ENCODE measurements around the gene GABRP. TPM values are rescaled to one million over a fixed set of nuclear protein-coding genes. Genes with fewer than 3 reads are reported as not detected.
"Not testable (repeated sequence)": the region's sequence is repeated elsewhere in the genome, so short reads cannot be mapped to it uniquely, and the experiment has no call there.

Gene GABRP
- total RNA-seq, 2 experiments from 2014 or later = not detected

- no peaks in the 10 kb centered on the region for H3K36me3 Mint-ChIP-seq
- H3K4me1 Mint-ChIP-seq (ENCODE audit: low read depth) = peaks cover 2% of the 10 kb centered on the region
- no peaks in the 10 kb centered on the region for H3K9me3 Mint-ChIP-seq
- H3K27ac Mint-ChIP-seq = no peak overlapping the region
- no peak overlapping the region for H3K4me3 Mint-ChIP-seq
- peaks cover 33% of the 10 kb centered on the region for H3K27me3 Mint-ChIP-seq
- intact Hi-C loops (cut with micrococcal nuclease) = no loop called here
- no peak for DNase-seq
- ChIA-PET CTCF (interaction anchor here (1.5 kb wide), 1 partner anchor 594 kb away, joined by 3 read pairs; no protein-coding TSS in a partner anchor), POLR2A (no interaction called here)
Measured at GRCh38 chr5:170747851-170748250, 35.7 kb upstream of the GABRP start.

- intact Hi-C loops (cut with micrococcal nuclease) = no loop called here
- H3K4me3 Mint-ChIP-seq = no peak overlapping the region
Measured at GRCh38 chr5:170748951-170749471, 34.5 kb upstream of the GABRP start.

GRCh38 chr5:170749911-170750431 lies 33.6 kb upstream of the GABRP start:
- no peaks in the 10 kb centered on the region for H3K36me3 Mint-ChIP-seq
- no peak overlapping the region for H3K27ac Mint-ChIP-seq
- ChIA-PET POLR2A (interaction anchor here (0.6 kb wide), 1 partner anchor 708 kb away, joined by 3 read pairs; no protein-coding TSS in a partner anchor), CTCF (no interaction called here)
- H3K9me3 Mint-ChIP-seq = no peaks in the 10 kb centered on the region
- H3K27me3 Mint-ChIP-seq = peaks cover 21% of the 10 kb centered on the region
- no peak overlapping the region for H3K4me3 Mint-ChIP-seq
- no peak for DNase-seq
- intact Hi-C loops (cut with micrococcal nuclease) = no loop called here
- no peaks in the 10 kb centered on the region for H3K4me1 Mint-ChIP-seq (ENCODE audit: low read depth)

More at GRCh38 chr5:170748951-170749471, 34.5 kb upstream of the GABRP start:
- peaks cover 24% of the 10 kb centered on the region for H3K27me3 Mint-ChIP-seq
- ChIA-PET CTCF (interaction anchor here (1.5 kb wide), 1 partner anchor 593 kb away, joined by 3 read pairs; no protein-coding TSS in a partner anchor), POLR2A (no interaction called here)
- H3K36me3 Mint-ChIP-seq = no peaks in the 10 kb centered on the region
- H3K4me1 Mint-ChIP-seq (ENCODE audit: low read depth) = peaks cover 2% of the 10 kb centered on the region
- no peak overlapping the region for H3K27ac Mint-ChIP-seq
- H3K9me3 Mint-ChIP-seq = no peaks in the 10 kb centered on the region
- DNase-seq = no peak

- CTCF ChIA-PET = no interaction called here
- Mint-ChIP-seq H3K27ac (no peak overlapping the region), H3K4me3 (no peak overlapping the region), H3K36me3 (no peaks in the 10 kb centered on the region), H3K4me1 (ENCODE audit: low read depth) (no peaks in the 10 kb centered on the region), H3K9me3 (no peaks in the 10 kb centered on the region), H3K27me3 (peaks cover 18% of the 10 kb centered on the region)
- DNase-seq = no peak
- POLR2A ChIA-PET = interaction anchor here (0.6 kb wide), 1 partner anchor 709 kb away, joined by 3 read pairs; no protein-coding TSS in a partner anchor
- intact Hi-C loops (cut with micrococcal nuclease) = no loop called here
Measured at GRCh38 chr5:170750791-170751190, 32.7 kb upstream of the GABRP start.

GRCh38 chr5:170751631-170752030 lies 31.9 kb upstream of the GABRP start:
- CTCF ChIA-PET = no interaction called here

GRCh38 chr5:170752257-170753215 lies 31.0 kb upstream of the GABRP start:
- Mint-ChIP-seq H3K27ac (no peak overlapping the region), H3K4me3 (no peak overlapping the region), H3K36me3 (no peaks in the 10 kb centered on the region), H3K27me3 (peaks cover 10% of the 10 kb centered on the region), H3K4me1 (ENCODE audit: low read depth) (no peaks in the 10 kb centered on the region), H3K9me3 (no peaks in the 10 kb centered on the region)
- ChIA-PET CTCF (no interaction called here), POLR2A (no interaction called here)
- intact Hi-C loops (cut with micrococcal nuclease) = no loop called here
- no peak for DNase-seq

More at GRCh38 chr5:170751631-170752030, 31.9 kb upstream of the GABRP start:
- Mint-ChIP-seq H3K27me3 (peaks cover 13% of the 10 kb centered on the region), H3K27ac (no peak overlapping the region), H3K9me3 (no peaks in the 10 kb centered on the region), H3K4me3 (no peak overlapping the region), H3K4me1 (ENCODE audit: low read depth) (no peaks in the 10 kb centered on the region), H3K36me3 (no peaks in the 10 kb centered on the region)
- DNase-seq = no peak
- POLR2A ChIA-PET = no interaction called here
- intact Hi-C loops (cut with micrococcal nuclease) = no loop called here

GRCh38 chr5:170753311-170753710 lies 30.2 kb upstream of the GABRP start:
- ChIA-PET POLR2A (no interaction called here), CTCF (no interaction called here)
- Mint-ChIP-seq H3K36me3 (no peaks in the 10 kb centered on the region), H3K9me3 (no peaks in the 10 kb centered on the region), H3K27ac (no peak overlapping the region), H3K4me1 (ENCODE audit: low read depth) (no peaks in the 10 kb centered on the region), H3K4me3 (no peak overlapping the region), H3K27me3 (peaks cover 7% of the 10 kb centered on the region)
- intact Hi-C loops (cut with micrococcal nuclease) = no loop called here
- DNase-seq = no peak

GRCh38 chr5:170754508-170754907 lies 29.0 kb upstream of the GABRP start:
- POLR2A ChIA-PET; H3K27ac Mint-ChIP-seq; H3K36me3 Mint-ChIP-seq; DNase-seq; CTCF ChIA-PET; H3K9me3 Mint-ChIP-seq; H3K4me3 Mint-ChIP-seq; intact Hi-C loops (cut with micrococcal nuclease); H3K4me1 Mint-ChIP-seq (ENCODE audit: low read depth); H3K27me3 Mint-ChIP-seq: not testable (repeated sequence)

GRCh38 chr5:170755679-170756456 lies 27.7 kb upstream of the GABRP start:
- POLR2A ChIA-PET = no interaction called here
- no peak overlapping the region for H3K27ac Mint-ChIP-seq
- intact Hi-C loops (cut with micrococcal nuclease) = no loop called here

GRCh38 chr5:170756691-170757090 lies 26.8 kb upstream of the GABRP start:
- Mint-ChIP-seq H3K27ac (no peak overlapping the region), H3K27me3 (peaks cover 4% of the 10 kb centered on the region), H3K9me3 (no peaks in the 10 kb centered on the region), H3K36me3 (no peaks in the 10 kb centered on the region), H3K4me3 (no peak overlapping the region), H3K4me1 (ENCODE audit: low read depth) (no peaks in the 10 kb centered on the region)
- DNase-seq = no peak
- intact Hi-C loops (cut with micrococcal nuclease) = no loop called here
- CTCF ChIA-PET = no interaction called here
- POLR2A ChIA-PET = no interaction called here

More at GRCh38 chr5:170755679-170756456, 27.7 kb upstream of the GABRP start:
- Mint-ChIP-seq H3K27me3 (peaks cover 4% of the 10 kb centered on the region), H3K36me3 (no peaks in the 10 kb centered on the region), H3K9me3 (no peaks in the 10 kb centered on the region), H3K4me3 (no peak overlapping the region), H3K4me1 (ENCODE audit: low read depth) (no peaks in the 10 kb centered on the region)
- no peak for DNase-seq
- CTCF ChIA-PET = no interaction called here

- Mint-ChIP-seq H3K27me3 (peaks cover 4% of the 10 kb centered on the region), H3K9me3 (no peaks in the 10 kb centered on the region)
- intact Hi-C loops (cut with micrococcal nuclease) = no loop called here
Measured at GRCh38 chr5:170757182-170757601, 26.3 kb upstream of the GABRP start.

GRCh38 chr5:170757669-170758068 lies 25.9 kb upstream of the GABRP start:
- no peak overlapping the region for H3K4me3 Mint-ChIP-seq
- H3K9me3 Mint-ChIP-seq = no peaks in the 10 kb centered on the region
- POLR2A ChIA-PET = no interaction called here
- peaks cover 4% of the 10 kb centered on the region for H3K27me3 Mint-ChIP-seq
- H3K4me1 Mint-ChIP-seq (ENCODE audit: low read depth) = no peaks in the 10 kb centered on the region
- CTCF ChIA-PET = no interaction called here
- intact Hi-C loops (cut with micrococcal nuclease) = no loop called here
- no peaks in the 10 kb centered on the region for H3K36me3 Mint-ChIP-seq
- DNase-seq = no peak
- H3K27ac Mint-ChIP-seq = no peak overlapping the region

More at GRCh38 chr5:170757182-170757601, 26.3 kb upstream of the GABRP start:
- no peak for DNase-seq
- no peaks in the 10 kb centered on the region for H3K4me1 Mint-ChIP-seq (ENCODE audit: low read depth)
- no peak overlapping the region for H3K4me3 Mint-ChIP-seq
- no peaks in the 10 kb centered on the region for H3K36me3 Mint-ChIP-seq
- POLR2A ChIA-PET = no interaction called here
- CTCF ChIA-PET = no interaction called here
- H3K27ac Mint-ChIP-seq = no peak overlapping the region
